Cardiac fibroblast (primary cell): ENCODE data around the gene CBFA2T3.

Source experiments
- DNase-seq, 2 donors: peaks; one replicate each; pipeline versions ENCODE4 v3.0.0 to v3.0.0-alpha.2; 2010; ENCODE audit warnings: low read depth in 2 of 2
- H3K4me3 ChIP-seq, 2 donors: replicated peaks in 1 of 2; 1 replicate in 1 of 2; 2 replicates in 1 of 2; pipeline ENCODE4 v1.5.1; 2011; ENCODE audit warnings: low read depth in 2 of 2, low read length in 2 of 2, mild to moderate bottlenecking in 2 of 2, moderate library complexity in 1 of 2
- TF ChIP-seq, protein P1 (sequence below): IDR thresholded peaks from one replicate; pipeline ENCODE4 v1.5.1; 2011; ENCODE audit warnings: low read depth, mild to moderate bottlenecking, low read length, inconsistent platforms

Gene CBFA2T3

DNA sequence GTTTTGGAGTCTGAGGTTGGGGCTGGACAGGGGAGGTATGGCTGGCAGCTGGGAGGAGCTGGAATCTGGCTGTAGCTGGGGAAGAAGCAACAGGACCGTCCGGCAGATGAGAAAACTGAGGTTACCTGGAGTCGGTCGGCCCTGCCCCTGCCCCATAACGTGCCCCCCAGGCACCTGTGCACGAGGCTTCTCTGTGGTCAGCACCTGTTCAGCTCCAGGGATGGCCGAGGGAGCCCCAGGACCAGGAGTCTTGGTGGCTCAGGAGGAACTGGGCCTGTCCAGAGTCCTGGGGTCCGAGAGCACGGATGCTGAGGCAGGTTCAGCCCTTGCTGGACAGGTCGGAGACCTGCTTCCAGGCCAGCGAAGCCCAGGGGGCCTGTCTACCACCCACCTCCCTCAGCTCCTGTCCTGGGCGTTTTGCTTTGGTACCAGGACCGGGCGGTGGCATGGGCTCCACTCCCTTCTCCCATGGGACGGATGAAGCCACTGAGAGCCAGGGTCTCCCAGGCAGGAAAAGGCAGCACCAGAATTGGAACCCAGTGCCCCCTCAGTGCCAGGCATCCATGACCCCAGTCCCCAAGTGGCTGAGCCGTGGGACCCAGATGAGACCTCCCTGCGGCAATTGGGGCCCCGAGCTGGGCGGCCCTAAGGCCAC, 17.1 kb upstream of the CBFA2T3 start:
- H3K4me3 ChIP-seq: no peak overlapping the region
- no peak for DNase-seq
- TF ChIP-seq, protein P1, sequence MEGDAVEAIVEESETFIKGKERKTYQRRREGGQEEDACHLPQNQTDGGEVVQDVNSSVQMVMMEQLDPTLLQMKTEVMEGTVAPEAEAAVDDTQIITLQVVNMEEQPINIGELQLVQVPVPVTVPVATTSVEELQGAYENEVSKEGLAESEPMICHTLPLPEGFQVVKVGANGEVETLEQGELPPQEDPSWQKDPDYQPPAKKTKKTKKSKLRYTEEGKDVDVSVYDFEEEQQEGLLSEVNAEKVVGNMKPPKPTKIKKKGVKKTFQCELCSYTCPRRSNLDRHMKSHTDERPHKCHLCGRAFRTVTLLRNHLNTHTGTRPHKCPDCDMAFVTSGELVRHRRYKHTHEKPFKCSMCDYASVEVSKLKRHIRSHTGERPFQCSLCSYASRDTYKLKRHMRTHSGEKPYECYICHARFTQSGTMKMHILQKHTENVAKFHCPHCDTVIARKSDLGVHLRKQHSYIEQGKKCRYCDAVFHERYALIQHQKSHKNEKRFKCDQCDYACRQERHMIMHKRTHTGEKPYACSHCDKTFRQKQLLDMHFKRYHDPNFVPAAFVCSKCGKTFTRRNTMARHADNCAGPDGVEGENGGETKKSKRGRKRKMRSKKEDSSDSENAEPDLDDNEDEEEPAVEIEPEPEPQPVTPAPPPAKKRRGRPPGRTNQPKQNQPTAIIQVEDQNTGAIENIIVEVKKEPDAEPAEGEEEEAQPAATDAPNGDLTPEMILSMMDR: no peak

DNA sequence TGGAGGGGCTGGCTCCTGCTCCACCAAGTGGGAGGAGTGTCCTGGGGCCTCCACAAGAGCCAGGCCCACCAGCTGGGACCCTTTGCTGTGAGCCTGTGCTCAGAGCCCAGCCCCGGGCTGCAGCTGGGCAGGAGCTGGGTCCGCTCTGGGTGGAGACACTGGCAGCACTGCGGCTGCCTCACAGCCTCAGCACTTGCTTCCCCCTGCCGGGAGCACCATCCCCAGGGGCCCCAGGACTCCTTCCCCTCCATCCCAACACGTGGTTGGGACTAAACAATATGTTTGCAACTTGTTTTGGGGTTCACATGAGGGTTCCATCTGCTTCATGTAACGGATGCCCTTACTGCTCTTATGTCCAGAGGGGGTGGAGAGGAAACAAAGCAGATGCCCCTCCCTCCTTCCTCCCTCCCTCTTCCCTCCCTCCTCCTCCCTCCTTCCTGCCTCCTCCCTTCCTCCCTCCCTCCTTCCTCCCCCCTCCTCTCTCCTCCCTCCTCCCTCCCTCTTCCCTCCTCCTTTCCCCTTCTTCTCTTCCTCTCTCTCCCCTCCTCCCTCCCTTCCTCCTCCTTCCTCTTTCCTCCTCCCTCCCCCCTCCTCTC, 16.3 kb upstream of the CBFA2T3 start:
- TF ChIP-seq, protein P1: no peak
- no peak for DNase-seq
- no peak overlapping the region for H3K4me3 ChIP-seq

DNA sequence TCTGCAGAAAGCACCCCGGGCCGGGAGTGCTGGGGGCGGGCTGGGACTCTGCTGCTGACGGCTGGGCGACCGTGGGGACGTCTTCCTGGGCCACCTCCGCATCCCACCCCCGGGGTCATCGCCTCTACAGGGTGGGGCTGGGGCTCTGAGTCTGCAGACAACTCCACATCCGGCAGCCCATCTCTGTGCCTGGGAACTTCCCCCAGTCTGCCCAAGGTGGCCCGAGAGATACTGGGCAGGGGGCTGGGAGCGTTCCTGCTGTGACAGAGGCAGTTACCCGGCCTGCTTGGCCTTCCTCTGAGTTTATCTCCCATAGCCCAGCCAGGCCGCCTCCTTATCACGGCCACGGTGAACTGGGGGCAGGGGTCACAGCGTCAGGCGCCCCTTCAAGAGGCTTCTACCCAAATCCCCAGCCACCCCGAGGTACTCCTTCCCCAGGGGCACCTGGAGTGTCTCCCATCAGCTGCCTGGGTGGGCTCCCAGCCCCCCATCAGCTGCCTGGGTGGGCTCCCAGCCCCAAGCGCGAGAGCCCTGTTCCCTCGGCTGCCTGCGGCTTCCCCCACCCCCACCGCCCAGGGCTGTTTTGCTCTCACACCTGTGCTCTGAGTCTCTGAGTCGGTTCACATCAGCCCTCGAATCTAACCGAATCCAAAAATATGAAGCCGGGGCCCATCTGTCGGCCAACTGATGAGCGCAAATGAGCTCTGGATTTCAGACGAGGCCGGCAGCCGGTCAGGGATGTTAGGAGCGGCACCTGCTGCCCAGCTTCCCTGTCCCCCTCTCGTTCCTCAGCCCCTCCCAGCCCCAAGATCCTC, 15.6 kb upstream of the CBFA2T3 start:
- H3K4me3 ChIP-seq: no peak overlapping the region
- no peak for DNase-seq
- TF ChIP-seq, protein P1: no peak

DNA sequence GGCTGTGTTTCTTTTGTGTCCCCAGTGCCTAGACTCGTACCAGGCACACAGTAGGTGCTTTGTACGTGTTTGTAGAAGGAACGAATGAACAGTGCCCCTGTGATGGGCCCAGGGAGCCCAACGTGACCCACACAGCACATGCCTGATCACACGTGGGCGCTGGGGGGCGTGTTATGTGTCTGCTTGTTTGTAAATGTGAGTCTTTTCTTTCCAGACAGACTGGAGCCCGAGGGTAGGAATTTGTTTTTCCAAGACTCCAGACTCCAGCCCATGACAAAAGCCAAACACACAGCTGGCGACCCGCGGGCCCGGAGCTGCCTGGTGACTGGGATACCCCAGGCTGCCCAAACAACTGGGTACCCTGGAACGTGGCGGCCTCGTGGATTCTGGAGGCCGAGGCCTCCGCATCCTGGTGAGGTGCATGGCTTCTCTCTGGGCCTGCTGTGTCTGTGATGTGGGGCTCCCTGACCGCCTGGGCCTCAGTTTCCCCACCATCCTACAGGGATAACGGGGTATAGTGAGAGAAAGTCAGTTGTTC, 14.9 kb upstream of the CBFA2T3 start:
- TF ChIP-seq, protein P1: no peak
- no peak for DNase-seq
- H3K4me3 ChIP-seq: no peak overlapping the region

DNA sequence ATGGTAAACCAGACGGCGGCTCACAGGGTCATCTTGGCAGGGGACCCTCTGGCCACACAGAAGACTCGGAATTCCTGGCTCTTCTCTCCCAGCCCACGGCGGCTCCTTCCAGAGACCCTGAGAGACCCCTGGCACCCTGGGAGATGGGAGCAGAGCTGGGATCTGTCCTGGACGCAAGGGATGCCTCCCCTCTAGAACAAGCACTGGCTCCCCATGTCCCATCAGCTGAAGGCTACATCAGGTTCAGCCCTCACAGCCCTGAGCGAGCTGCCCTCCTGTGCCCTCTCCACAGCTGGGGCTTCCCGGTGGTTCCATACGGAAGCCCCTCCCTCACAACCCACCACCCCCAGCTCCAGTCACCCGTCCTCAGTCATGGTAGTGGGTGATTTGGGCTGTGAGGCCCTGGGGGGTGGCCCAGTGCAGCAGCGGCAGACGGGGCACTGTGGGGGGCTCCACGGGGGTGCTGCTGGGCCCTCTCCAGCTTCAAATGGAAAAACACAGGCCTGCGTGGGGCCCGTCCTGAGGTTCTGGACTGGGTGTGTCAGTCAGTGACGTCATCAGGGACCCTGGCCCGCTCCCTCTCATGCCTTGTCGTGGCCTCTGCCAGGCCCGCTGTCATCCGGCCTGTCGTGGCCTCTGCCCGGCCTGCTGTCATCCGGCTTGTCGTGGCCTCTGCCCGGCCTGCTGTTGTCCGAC, 13.0 kb upstream of the CBFA2T3 start:
- TF ChIP-seq, protein P1: no peak
- DNase-seq: no peak

DNA sequence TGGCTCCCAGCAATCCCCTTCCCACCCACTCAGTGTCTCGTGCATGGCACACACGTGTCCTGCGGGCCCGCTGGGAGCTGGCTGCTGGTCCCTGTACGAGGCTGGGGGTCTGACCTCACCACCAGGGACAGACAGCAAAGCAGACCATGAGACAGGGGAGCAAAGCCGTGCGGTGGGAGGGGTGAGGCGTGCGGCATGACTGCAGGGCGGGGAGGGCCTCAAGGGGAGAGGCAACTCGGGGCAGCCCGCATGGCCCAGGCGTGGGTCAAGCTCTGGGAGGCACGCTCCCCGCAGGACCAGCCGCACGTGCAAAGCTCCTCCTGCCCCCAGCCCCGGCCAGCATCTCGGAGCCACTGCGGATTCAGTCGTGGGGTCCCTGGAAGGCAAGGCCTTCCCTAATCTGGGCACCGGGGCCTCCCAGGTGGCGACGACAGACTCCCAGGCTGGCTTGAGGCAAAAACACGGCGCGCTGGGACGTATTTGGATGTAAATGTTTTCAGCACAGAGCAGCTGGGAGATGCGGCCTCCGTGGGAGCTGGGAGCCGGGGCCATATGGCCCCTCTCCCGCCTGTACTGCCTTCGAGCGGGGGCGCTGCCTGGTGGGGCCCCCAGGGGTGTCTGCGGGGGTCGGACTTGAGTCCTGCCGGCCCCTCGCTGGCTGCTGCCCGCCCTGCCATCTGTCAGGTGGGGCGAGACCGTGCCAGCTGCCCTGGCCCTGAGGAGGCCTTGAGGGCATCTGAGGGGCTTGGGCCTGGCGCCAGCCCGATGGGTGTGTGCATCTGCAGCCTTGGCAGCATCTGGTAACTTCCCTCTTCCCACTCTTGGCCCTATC, 12.2 kb upstream of the CBFA2T3 start:
- no peak for DNase-seq
- no peak overlapping the region for H3K4me3 ChIP-seq
- TF ChIP-seq, protein P1: no peak

More for the DNA sequence above, 13.0 kb upstream of the CBFA2T3 start:
- no peak overlapping the region for H3K4me3 ChIP-seq
